IPS DF 4.7 (cell line): ENCODE data around the gene FOXN1.

Experiments used
- DNase-seq: peaks from one replicate; pipeline ENCODE4 v3.0.0-alpha.2; 2013; ENCODE audit warnings: low spot score; ENCODE audit errors: extremely low read depth

The FOXN1 gene

DNA sequence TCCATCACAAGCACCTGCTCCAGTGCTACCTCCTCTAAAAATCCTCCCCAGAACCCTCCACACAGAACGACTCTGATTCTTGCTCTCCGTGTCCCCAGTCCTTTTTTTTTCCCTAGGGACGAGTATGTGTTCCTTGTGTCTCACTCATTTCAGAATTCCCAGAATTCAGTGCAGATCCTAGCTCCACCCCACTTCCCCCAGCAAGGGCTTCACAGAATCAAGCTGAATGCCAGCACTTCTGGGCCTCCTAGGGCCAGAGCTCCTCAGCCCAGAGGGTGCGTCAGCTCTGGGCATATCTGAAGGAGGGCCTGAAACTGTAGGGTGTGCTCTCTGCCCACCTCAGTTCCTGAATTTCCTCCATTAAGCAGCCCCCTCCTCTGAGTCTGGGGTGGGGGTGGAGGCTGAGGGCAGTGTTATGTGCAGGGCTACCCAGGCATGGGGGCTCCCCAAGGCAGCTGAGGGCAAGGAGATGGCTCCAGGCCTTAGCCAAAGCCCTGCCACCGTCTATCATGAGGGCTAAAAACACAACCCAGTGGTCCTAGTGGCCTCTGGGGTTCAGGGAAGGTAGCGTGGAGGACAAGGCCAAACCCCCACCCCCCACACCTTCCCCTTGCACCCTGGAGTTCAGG, 39.8 kb downstream of the FOXN1 start:
- DNase-seq = no peak

DNA sequence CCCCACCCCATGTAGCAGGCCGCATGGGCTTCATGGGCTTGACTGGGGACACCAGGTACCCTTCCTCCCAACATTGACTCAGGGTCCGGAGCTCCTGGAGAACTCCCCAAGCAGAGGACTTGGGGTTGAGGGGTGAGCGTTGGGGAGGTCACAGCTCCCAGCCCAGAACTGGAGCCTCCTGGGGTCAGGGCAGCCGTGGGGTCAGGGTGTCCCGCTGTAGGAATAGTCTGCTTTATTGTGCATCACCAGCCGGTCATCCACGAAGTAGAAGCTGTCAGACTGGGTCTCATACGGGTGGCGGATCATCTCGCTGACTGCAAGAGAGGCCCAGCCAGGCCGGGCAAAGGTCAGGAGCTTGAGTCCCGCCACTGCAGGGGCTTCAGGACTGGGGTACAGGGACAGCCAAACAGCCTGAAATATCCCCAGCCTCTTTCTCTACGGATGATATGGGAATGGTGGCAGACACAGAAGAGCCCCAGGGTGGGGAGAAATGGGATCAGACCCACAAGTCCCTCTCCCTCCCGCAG, 41.0 kb downstream of the FOXN1 start:
- DNase-seq = no peak

DNA sequence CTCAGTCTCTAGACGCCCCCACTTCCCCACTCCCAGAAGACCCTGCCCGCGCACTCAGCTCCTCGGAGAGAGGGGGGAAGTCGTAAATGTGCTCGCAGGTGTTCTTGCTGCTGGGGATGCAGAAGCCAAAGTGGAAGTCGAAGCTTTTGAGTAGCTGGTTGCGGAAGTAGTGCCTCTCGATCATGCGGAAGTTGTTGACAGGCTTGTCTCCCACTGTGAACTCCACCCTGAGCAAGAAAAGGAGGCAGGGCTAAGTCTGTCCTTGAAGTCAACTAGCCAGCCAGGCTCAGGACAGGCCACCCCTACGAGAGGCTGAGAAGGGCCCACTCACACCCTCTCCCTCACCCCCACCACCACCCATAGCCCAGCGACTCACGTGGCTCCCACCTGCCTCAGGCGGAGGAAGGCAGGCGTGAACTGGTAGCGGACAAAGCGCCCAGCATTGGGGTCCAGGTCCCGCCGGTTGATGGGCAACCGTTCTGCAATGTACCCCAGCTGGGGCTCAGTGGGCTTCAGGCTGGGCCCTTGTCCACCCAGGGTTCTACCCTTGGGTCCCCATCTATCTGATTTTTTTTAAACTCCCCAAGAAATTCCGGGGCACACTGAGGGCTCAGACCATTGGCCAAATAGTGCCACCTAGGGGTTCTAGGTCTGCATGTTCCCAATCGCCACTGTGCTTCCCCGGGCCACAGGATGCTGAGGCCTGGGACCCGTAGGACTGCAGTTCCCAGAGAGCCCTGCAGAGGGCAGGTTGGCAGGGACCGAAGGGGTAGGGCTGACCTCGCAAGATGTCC, 41.7 kb downstream of the FOXN1 start:
- peak; percentile 64 for DNase-seq

DNA sequence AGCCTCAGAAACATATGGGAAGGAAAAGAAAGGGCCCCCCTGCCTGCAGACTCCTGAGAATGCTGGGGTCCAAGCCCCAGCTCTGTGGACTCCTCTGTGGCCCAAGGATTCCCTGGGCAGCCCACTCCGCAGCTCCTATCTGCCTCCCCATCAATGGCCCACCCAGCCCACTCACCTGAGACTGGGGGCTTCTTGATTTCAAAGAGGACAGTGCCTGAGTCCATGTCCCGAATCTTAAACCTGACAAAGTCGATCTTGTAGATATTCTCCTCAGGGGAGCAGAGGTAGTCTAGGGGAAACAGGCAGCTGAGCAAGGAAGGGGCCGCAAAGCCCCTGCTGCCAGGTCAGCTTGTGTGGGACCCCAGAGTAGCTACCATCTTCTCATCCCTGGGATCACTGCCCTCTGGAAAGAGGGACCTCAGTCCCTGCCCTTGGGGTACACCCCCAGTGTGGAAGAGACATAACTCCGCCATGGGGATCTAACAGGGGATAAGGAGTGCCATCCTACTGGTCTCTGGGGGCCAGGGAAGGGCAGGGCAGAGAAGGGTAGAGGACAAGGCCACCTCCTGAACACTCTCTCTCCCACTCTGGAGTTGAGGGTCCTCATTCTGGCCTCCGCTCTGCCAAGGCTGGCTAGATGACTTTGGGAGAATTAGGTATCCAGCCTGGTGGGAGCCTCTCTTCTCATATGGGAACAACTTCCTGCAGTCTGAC, 42.4 kb downstream of the FOXN1 start:
- DNase-seq = no peak

DNA sequence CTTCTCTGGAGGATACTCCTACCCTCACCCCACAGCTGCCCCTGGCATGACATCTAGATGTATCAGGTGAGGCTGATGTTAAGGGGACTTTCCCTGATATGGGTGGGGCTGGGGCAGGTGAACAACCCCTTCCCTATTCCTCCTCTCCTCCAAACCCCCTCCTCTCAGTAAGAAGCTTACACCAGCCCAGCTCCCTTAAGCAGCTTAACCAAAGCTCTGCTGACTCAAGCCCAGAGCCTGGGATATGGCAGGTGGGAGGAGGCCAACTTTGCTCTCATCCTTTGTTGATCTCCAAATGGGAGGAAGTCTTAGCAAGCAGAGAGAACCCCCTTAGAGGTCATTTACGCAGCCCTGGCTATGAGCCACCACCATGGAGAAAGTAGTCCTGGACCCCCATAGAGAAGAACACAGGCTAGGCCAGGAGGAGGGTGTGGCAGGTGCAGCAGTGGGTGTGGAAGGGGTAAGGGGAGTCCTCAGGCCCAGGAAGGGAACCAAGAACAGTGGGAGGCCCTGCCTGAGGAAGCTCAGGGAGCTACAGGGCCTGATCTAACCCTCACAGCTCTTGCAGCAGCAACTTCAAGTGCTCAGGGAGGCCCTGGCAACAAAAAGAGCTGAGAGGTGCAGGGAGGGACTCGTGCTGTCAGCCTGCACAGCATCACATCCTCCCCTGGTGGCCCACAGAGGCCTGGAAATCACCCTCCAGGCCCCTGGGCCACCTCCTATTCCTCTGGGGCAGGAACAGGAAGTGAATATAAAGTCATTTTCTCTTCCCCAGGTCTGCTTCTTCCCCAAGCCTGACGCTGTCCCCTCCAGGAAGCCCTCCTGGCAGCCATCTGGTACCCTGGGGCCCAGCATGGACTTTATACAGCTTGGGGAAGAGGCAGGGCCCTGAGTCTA, 43.3 kb downstream of the FOXN1 start:
- no peak for DNase-seq

DNA sequence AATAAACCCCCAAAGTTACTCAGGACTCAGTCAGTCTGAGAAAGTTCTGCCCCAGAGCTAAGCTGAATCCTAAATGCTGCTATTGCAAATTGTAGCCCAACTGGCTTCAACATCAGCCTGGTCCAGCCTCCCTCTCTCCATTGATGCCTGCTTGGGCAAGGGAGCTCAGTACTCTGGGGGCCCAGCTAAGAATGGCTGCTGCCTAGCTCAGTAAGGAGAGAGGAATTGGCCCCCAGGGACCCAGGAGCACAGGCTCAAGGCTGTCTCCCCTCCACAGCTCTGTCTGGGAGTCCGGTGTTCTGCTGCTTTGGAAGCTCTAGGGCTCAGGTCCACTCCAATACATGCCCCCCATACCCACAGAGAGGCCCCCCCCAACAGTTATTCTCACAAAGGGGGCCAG, 44.7 kb downstream of the FOXN1 start:
- no peak for DNase-seq

DNA sequence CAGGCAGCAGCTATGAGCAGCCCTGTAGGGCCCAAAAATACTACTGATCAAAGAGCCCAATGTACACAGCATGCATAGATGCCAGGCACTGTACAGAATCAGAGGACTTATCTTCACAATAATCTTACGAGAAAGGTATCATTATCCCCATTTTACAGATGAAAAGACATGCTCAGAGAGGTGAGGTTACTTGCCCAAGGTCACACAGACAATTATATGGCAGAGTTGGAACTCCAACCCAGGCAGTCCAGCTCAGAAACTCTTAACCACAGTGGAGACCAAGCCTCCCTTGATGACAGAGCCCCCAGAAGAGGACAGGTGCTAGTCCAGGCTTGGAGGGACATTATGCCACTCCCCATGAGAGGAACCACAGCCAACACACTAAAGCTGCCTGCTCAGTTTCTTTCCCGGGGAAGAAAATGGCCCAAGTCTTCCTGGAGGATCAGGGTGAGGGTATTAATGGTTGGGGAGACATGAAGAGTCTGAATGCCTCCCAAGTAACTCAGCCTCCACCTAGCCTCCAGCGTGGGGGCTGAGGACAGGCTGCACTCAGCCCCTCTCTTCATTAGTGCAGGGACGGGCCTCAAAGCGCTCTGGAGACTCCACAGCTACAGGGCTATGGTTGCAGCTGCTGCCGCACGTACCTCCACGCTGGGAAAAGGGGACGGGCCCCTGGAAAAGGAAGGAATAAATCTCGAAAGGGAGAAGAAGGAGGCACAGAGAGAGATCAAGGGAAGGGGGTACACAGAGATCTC, 45.5 kb downstream of the FOXN1 start:
- no peak for DNase-seq

DNA sequence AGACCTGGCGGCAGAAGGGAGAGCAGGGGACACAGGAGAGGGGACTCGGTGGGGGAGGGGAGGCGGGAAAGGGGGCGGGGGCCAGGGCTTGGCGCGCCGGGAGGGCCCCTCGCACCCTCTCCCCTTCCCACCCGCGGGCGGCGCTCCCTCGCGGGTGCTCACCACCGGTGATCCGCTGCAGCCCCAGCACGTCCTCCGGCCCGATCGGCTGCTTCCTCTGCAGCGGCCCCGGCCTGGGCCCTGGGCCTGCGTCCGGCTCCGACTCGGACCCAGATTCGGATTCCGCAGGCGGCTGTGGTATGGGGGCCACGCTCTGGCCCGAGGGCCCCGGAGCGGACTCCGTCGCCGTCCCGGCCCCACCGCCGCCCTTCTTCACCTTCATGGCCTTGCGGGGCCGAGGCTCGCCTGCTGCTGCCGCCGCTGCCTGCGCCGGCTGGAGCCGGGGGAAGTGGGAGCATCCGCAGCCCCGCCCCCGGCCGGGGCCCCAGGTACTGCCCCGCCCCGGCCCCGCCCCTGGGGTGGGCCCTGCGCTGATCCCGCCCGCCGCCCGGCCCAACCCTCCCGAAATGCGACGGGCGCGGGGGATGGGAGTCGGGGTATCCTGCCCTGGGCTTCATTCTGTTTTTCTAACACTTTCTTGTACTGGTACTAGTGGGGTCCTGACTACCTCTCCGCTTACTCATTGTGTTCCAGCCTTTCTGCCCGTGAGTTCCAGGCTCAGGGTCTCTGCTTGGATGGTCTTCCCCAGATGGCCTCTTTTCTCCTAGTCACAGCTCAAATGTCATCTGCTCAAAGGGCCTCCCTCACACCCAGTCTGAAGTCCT, 46.2 kb downstream of the FOXN1 start, which contains the start of gene UNC119:
UNC119 (minus strand) TSS at position 449 of the 824 bp plus-strand sequence; CDS start at position 382, 67 bp downstream.
- DNase-seq = no peak

DNA sequence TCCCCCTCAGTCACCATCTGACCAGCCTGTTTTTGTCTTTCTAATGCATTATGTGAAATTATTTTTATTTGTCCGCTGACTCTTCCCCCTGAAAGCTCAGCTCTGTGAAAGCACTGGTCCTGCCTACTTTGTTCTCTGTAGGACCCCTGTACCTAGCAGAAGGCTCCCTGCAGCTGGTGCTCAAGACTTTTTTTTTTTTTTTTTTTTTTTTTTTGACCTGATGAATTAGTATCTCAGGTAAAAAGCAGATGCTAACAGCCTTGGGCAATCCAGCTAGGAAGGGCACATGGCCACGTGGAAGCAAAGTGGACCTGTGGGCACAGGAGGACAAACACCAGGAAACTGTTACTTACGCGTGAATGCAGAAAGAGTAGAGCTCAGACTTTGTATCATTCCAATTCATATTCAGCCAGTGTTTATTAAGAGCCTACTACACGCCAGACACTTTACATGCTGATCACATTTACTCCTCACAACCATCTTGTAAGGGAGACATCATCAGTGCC, 46.9 kb downstream of the FOXN1 start:
- no peak for DNase-seq

DNA sequence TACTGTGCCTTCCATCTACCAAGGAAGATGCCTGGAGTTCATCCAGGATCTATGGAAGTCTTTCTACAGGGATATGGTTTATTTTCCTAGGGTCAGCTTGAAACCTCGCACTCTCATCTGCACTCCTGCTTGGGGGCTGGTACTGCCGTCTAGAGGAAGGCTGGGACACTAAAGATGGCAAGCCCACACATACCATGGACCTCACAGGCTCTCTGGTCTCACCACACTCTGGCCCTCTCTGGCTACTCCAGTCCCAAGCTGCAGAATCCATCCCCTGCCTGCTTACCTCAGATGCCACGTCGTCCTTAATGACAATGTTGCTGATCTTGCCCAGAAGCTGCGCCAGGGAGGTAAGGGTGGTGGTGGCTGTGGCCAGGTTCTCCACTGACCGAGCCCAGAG, 48.4 kb downstream of the FOXN1 start:
- DNase-seq = no peak

DNA sequence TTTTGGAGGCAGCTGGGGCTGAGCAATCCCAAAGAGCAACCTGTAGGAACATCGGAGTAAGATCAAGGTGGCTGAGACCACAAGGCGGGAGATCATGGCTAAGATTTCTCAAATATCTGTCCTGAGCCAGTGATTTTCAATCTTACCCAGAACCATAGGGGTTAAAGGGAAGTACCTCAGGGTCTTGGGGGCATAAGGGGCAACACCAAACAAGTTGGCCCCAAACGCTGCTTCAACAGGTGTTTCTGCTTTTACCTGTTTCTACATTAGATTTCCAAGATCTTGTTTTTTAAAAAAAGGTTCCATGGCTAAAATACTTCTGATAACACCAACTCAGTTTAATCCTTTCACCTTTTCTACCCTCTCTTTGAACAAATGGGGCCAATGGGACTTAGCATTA, 48.9 kb downstream of the FOXN1 start:
- no peak for DNase-seq

DNA sequence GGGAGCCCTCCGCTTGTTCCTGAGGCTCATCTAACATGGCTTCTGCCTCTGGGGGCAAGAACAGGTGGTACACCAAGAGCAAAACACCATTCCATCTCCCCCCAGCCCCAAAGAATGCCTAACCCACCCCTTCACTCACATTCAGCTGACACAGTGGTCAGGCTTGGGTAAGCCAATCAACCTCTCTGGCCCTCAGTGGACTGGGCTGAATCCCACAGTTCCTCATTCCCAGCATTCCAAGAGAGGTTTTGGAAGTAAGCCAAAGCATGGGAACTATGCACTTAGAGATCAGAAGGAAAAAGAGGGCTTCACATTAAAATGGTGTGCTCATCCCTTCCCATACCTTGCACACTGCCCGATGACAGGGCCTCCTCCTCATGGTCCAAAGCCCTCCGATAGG, 57.3 kb downstream of the FOXN1 start:
- DNase-seq = no peak

DNA sequence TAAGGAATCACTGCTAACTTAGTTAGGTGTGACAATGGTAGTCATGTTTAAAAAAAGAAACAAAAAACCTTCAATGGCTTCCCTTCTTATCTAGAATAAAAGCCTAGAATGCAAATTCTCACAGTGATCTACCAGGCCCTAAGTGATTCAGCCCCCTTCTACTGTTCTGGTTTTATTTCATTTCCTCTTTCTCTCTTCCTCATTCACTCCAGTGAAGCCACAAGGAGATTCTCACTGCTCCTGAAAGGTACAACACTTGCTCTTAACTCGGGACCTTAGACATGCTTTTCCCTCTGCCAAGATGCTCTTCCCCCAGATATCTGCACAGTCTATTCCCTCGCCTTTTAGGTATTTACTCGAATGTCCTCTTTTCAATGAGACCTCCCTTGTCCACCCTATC, 61.5 kb downstream of the FOXN1 start:
- no peak for DNase-seq

DNA sequence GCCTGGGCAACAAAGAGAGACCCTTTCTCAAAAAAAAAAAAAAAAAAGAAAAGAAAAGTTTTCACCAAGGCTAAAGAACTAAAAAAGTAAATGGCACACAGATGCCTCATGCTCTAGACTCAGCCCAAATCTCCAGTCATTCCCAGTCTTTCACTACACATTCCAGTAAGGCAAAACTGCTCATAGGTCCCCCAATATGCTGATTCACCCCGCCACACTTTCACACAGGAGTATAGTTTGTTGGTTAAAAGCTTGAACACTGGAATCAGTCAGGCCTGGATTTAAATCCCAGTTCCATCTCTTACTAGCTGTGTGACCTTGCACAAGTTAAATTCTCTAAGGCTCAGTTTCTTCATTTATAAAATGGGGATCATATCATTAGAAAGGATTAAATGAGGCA, 63.3 kb downstream of the FOXN1 start:
- no peak for DNase-seq

DNA sequence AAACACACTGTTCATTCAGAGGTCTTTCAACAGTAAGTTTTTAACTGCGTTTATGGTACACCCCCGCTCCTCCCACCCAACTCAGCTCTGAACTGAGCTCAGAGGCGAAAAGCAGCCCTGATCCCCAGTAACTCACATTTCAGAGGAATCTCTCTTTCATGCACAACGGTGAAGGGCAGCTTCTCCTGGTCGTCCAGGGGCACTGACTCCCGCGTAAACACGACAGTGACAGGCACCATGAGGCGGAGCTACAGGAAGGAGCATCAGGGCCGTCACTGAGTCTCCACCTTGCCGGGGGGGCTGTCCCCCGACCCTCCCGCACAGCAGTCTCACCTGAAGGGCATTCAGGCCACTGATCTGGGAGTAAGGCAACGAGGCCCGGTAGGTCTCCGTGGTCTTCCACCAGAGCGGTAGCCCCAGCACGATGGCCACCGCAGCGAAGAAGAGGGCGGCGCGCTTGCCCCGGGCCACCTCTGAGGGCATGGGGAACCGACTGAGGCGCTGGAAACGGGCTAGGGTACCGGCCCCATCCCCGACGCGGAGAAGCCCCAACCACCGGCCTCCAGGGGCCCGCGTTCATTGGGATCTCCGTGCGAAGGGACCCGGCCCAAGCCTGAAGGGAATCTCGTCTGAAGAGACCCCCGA, 64.7 kb downstream of the FOXN1 start:
- DNase-seq = no peak

DNA sequence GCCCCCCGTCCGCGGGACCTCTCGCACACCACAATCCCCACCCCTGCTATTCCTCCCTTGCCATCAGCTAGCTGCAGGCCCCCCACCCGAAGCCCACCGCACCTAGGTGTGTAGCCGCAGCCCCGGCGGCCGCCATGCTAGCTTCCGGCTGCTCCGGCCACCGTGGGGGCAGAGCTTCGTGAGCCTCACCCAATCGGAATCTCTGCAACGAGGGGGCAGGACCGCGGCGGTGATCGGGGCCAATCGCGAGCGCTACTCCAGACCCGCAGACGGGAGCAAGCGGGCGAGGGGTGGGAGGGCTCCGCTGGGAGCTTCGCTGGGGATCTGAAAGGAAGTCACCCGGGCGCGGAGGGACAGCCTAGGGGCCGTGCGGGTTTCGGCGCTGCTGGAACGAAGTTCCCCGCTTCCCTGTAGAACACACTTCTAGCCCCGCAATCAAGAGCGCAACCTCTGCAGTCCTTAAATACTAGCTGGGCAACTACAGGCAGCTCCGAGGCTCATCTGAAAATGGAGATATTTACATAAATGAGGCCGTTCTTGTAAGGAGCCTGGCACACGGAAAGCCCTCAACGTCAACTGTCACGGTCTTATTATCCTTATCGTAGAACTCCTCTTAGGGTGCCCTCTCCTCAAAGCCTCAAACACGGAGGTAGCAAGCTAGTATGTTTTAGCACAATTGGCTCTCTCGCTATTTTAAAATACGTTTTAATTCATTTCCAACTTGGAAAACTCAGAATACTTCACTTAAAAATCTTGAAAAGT, 65.4 kb downstream of the FOXN1 start, which contains the start of gene PIGS:
PIGS (minus strand) TSS at position 164 of the 762 bp plus-strand sequence; CDS start at position 136, 28 bp downstream.
- DNase-seq = peak; percentile 74

DNA sequence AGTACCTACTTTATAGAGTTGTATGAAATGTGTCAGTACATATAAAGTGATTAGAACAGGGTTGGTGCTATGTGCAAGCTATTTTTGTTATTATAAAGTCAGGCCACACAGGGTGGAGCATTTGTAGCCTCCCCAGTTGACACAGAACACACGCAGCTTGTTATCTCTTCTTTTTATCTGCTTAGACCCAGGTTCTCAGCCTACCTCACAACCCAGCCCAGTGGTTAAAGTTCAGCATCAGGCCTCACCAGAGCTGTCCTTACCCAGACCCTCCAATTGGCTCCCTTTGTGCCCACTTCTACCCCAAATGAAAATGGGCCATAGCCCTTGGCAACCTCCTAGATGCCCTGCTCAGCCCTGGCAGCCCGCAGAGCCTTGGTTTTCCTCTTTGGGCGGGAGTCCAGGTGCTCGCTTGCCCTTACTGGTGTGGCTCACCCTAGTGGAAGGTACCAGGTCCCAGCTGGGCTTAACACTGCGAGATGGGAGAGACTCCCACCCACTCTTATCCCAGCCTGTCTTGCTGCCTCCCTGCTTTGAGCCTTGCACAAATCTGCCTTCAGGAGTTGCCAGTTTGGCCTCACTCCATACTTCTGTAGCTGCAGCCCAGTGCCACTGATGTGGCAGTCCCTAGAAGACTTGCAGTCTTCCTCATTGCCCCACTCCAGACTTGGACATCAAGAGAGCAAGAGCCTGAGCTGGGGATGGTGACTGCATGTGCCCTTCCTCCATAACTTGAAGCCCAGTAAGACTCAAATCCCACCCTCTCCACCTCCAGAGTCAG, 66.3 kb downstream of the FOXN1 start:
- DNase-seq = no peak
